OCI-LY7 (cell line): ENCODE data around the gene A2ML1. TPM values are rescaled to one million over a fixed set of nuclear protein-coding genes. Genes with fewer than 3 reads are reported as not detected.
"Not testable (repeated sequence)": the region's sequence is repeated elsewhere in the genome, so short reads cannot be mapped to it uniquely, and the experiment has no call there.

Experiments used
- BruUV-seq: library from RNA; stranded (reverse); fragments of 400-500 nt; replicated peaks from 2 replicates; lab custom pipeline; 2021; lab: Mats Ljungman, UMichigan
- CTCF ChIA-PET: fragments of 300-600 bp; sonication (Branson Sonifier 250); formaldehyde crosslinking; loops from one replicate; lab custom pipeline; 2022; ENCODE audit warnings: antibody characterized with exemption; ENCODE audit not compliant: unreplicated experiment; lab: Charles Lee
- POLR2A ChIA-PET: fragments of 300-600 bp; sonication (Branson Sonifier 250); formaldehyde crosslinking; loops from one replicate; lab custom pipeline; 2022; ENCODE audit warnings: antibody characterized with exemption; lab: Charles Lee
- DNase-seq: peaks from one replicate; pipeline ENCODE4 v3.0.0-alpha.2; 2015; ENCODE audit warnings: low spot score
- H2AFZ ChIP-seq: fragments of 200-600 bp; sonication (generic), shearing (Covaris generic); 2 replicates; pipeline ENCODE4 v1.6.1; 2014; ENCODE audit warnings: mild to moderate bottlenecking, antibody characterized with exemption, low read length, moderate library complexity
- H3K27ac ChIP-seq: fragments of 200-600 bp; sonication (generic); 2 replicates; pipeline ENCODE4 v1.5.1; 2014; ENCODE audit warnings: mixed run types, low read depth, mild to moderate bottlenecking, moderate library complexity, low read length, inconsistent platforms; ENCODE audit not compliant: poor library complexity, severe bottlenecking
- H3K36me3 ChIP-seq: fragments of 200-600 bp; sonication (generic); 2 replicates; pipeline ENCODE4 v1.6.1; 2014; ENCODE audit warnings: mild to moderate bottlenecking, antibody characterized with exemption, low read length, moderate library complexity, mixed read lengths; ENCODE audit not compliant: insufficient read depth
- H3K4me1 ChIP-seq: fragments of 200-600 bp; sonication (generic); 2 replicates; pipeline ENCODE4 v1.5.1; 2014; ENCODE audit warnings: mild to moderate bottlenecking, low read length; ENCODE audit not compliant: insufficient read depth, poor library complexity, severe bottlenecking
- H3K4me2 ChIP-seq: fragments of 200-600 bp; sonication (generic); 2 replicates; pipeline ENCODE4 v1.6.1; 2014; ENCODE audit warnings: mild to moderate bottlenecking, low read length
- H3K4me3 ChIP-seq: fragments of 200-600 bp; sonication (generic); 2 replicates; pipeline ENCODE4 v1.5.1; 2014; ENCODE audit warnings: mild to moderate bottlenecking, low read depth, low read length; ENCODE audit not compliant: poor library complexity, severe bottlenecking
- H3K79me2 ChIP-seq: fragments of 200-600 bp; sonication (generic); 2 replicates; pipeline ENCODE4 v1.6.1; 2016; ENCODE audit warnings: low read depth, mild to moderate bottlenecking, low read length, moderate library complexity, mixed read lengths; ENCODE audit not compliant: insufficient read depth
- H3K9me2 ChIP-seq: fragments of 200-600 bp; sonication (generic); 2 replicates; pipeline ENCODE4 v1.6.1; 2016; ENCODE audit warnings: mild to moderate bottlenecking, low read length, mixed read lengths; ENCODE audit not compliant: insufficient read depth
- H3K9me3 ChIP-seq: fragments of 200-600 bp; sonication (generic); 2 replicates; pipeline ENCODE4 v1.6.1; 2014; ENCODE audit warnings: mild to moderate bottlenecking, mixed run types, low read length, mixed read lengths
- H4K20me1 ChIP-seq: fragments of 200-600 bp; sonication (generic); 2 replicates; pipeline ENCODE4 v1.6.1; 2014; ENCODE audit warnings: mild to moderate bottlenecking, antibody characterized with exemption, low read length, moderate library complexity, mixed read lengths; ENCODE audit not compliant: insufficient read depth
- CTCF ChIP-seq: fragments of 200-600 bp; sonication (generic); conservative IDR thresholded peaks from 2 replicates; pipeline ENCODE4 v1.5.1; 2014; ENCODE audit warnings: mild to moderate bottlenecking, antibody characterized with exemption, low read length, moderate library complexity, mixed read lengths
- EZH2phosphoT487 ChIP-seq: fragments of 200-600 bp; sonication (generic); IDR thresholded peaks from 2 replicates; pipeline ENCODE4 v1.6.1; 2018; ENCODE audit warnings: low read depth, borderline replicate concordance, mild to moderate bottlenecking, mixed run types, antibody characterized with exemption, low read length, moderate library complexity, mixed read lengths
- intact Hi-C: fragments of 100-400 bp; cut with micrococcal nuclease; formaldehyde crosslinking; loops from one replicate; pipeline ENCODE4 v1.10.0; 2022; ENCODE audit not compliant: unreplicated experiment
- total RNA-seq, 2 experiments: library from RNA; depleted of rRNA in 1 of 2; stranded (reverse); fragments of >200 nt in 1 of 2; shearing (Covaris generic) in 1 of 2; gene quantifications; 2 replicates each; pipeline ENCODE4 v1.2.3, GENCODE V29; 2014 to 2022

A2ML1 gene
- total RNA-seq, 2 experiments from 2014 or later = not detected

DNA sequence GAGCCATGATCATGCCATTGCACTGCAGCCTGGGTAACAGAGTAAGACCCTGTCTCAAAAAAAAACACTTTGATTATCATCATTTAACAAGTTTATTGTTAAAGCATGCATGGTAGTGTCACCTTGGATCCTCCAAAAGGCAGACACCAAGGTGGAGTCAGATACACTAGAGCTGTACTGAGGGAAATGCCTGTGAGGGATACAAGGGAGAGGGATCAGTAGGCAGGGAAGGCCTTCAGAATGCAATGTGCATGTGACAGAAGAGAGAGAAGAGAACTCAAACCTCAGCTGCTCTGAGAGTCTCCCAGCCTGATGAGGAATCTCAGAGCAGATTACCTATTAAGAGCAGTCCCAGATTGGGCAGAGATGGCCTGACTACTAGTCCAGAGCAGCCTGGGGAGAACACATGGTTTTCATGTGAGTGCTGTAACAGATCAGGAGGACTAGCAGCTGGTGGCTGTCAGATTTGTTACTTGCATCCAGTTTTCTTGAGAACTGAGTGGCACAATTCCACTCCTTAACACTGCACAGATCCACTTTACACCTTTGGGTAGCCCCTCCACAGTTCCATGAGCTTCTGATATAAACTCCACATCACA lies 38.0 kb upstream of the A2ML1 start:
- Histone ChIP-seq H3K4me1 (no peaks in the 10 kb centered on the region), H3K4me3 (no peak overlapping the region), H3K36me3 (peaks cover 49% of the 10 kb centered on the region), H3K27ac (no peak overlapping the region), H2AFZ (no peak overlapping the region), H3K79me2 (peaks cover 3% of the 10 kb centered on the region; the same call in 1 of the 2 replicates), H3K4me2 (no peak overlapping the region), H3K9me2 (no peaks in the 10 kb centered on the region), H4K20me1 (no peaks in the 10 kb centered on the region), H3K9me3 (no peaks in the 10 kb centered on the region)
- no TSS peak for BruUV-seq
- ChIA-PET POLR2A (no interaction called here), CTCF (no interaction called here)
- DNase-seq = no peak
- no peak for TF ChIP-seq CTCF
- TF ChIP-seq EZH2phosphoT487 = no peak
- intact Hi-C loops = no loop called here

DNA sequence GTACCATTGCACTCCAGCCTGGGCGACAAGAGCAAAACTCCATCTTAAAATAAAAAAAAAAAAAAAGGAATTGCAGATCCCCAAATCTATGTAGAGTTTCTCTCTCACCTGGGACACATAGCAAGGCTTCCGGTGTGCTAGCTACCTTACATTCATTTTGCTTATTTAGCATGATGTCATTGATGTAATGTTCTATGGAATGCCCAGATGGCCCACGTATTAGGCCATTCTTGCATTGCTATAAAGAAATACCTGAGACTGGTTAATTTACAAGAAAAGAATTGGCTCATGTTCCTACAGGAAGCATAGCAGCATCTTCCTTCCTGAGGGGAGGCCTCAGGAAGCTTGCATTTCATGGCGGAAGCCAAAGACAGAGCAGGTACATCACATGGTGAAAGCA lies 36.9 kb upstream of the A2ML1 start:
- no peak for TF ChIP-seq CTCF
- no peak for TF ChIP-seq EZH2phosphoT487
- POLR2A ChIA-PET = no interaction called here
- Histone ChIP-seq H3K4me3 (no peak overlapping the region), H3K4me2 (no peak overlapping the region), H2AFZ (no peak overlapping the region), H3K9me3 (no peaks in the 10 kb centered on the region), H3K9me2 (no peaks in the 10 kb centered on the region), H3K36me3 (peaks cover 38% of the 10 kb centered on the region), H3K27ac (no peak overlapping the region), H3K79me2 (peaks cover 8% of the 10 kb centered on the region; the same call in 1 of the 2 replicates), H3K4me1 (no peaks in the 10 kb centered on the region), H4K20me1 (no peaks in the 10 kb centered on the region)
- no peak for DNase-seq
- intact Hi-C loops = no loop called here
- CTCF ChIA-PET = no interaction called here
- no TSS peak for BruUV-seq

DNA sequence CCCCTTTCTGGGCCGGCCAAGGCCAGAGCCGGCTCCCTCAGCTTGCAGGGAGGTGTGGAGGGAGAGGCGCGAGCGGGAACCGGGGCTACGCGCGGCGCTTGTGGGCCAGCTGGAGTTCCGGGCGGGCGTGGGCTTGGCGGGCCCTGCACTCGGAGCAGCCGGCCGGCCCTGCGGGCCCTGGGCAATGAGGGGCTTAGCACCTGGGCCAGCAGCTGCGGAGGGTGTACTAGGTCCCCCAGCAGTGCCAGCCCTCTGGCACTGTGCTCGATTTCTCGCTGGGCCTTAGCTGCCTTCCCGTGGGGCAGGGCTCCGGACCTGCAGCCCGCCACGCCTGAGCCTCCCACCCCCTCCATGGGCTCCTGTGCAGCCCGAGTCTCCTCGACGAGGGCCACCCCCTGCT lies 35.2 kb upstream of the A2ML1 start:
- H3K4me2 ChIP-seq, DNase-seq, BruUV-seq, H3K27ac ChIP-seq, H4K20me1 ChIP-seq, H3K9me2 ChIP-seq, H3K9me3 ChIP-seq, intact Hi-C loops, H2AFZ ChIP-seq, CTCF ChIA-PET, H3K79me2 ChIP-seq, H3K4me1 ChIP-seq, H3K4me3 ChIP-seq: not testable (repeated sequence)
- H3K36me3 ChIP-seq = peaks cover 23% of the 10 kb centered on the region
- POLR2A ChIA-PET = interaction anchor here (1.0 kb wide), 1 partner anchor 90 kb away, joined by 3 read pairs; the partner anchor contains the start of gene RIMKLB

GRCh38 chr12:8788706-8789105 lies 33.7 kb upstream of the A2ML1 start:
- H2AFZ ChIP-seq, H3K4me1 ChIP-seq, intact Hi-C loops, H3K9me2 ChIP-seq, BruUV-seq, POLR2A ChIA-PET, H3K79me2 ChIP-seq, H3K9me3 ChIP-seq, CTCF ChIA-PET, H4K20me1 ChIP-seq: not testable (repeated sequence)
- H3K4me2 ChIP-seq = peak overlapping the region; percentile 60
- peak; percentile 32 for DNase-seq
- peaks cover 12% of the 10 kb centered on the region for H3K36me3 ChIP-seq
- H3K27ac ChIP-seq = peak overlapping the region; percentile 39
- peak overlapping the region; percentile 77 for H3K4me3 ChIP-seq

- BruUV-seq, H3K36me3 ChIP-seq, H3K9me2 ChIP-seq, H3K27ac ChIP-seq, H3K79me2 ChIP-seq, DNase-seq, H2AFZ ChIP-seq, H3K4me1 ChIP-seq, H3K9me3 ChIP-seq, H4K20me1 ChIP-seq, CTCF ChIA-PET, intact Hi-C loops: not testable (repeated sequence)
- Histone ChIP-seq H3K4me2 (peak overlapping the region; percentile 60), H3K4me3 (peak overlapping the region; percentile 77)
- POLR2A ChIA-PET = interaction anchor here (0.6 kb wide), 1 partner anchor 53 kb away, joined by 3 read pairs; no protein-coding TSS in a partner anchor
Observed at GRCh38 chr12:8789341-8790013, 32.9 kb upstream of the A2ML1 start.
